Common myeloid progenitor, CD34-positive (primary cell): Measurements from ENCODE around the gene DIRAS1.

Experiments
- CTCF ChIA-PET: fragments of 350-600 bp; sonication (Branson Sonifier 250); formaldehyde crosslinking; loops from one replicate; lab custom pipeline; 2021; ENCODE audit warnings: antibody characterized with exemption; lab: Charles Lee
- POLR2A ChIA-PET: fragments of 350-600 bp; sonication (Branson Sonifier 250); formaldehyde crosslinking; loops from one replicate; lab custom pipeline; 2021; ENCODE audit warnings: antibody characterized with exemption; lab: Charles Lee
- DNase-seq, 3 donors: peaks; one replicate each; pipeline versions ENCODE4 v3.0.0 to v3.0.0-alpha.2; 2013
- H3K27ac ChIP-seq, 2 experiments: 1 replicate in 1 of 2; 2 replicates in 1 of 2; pipeline ENCODE4 v1.7.0; 2013; ENCODE audit warnings: inconsistent platforms in 2 of 2, low read length in 2 of 2, mild to moderate bottlenecking in 2 of 2, low read depth in 1 of 2, moderate library complexity in 1 of 2; ENCODE audit not compliant: severe bottlenecking in 2 of 2, insufficient read depth in 1 of 2, poor library complexity in 1 of 2
- H3K27me3 ChIP-seq, 5 experiments: replicated peaks in 2 of 5; 1 replicate in 3 of 5; 2 replicates in 2 of 5; pipeline versions ENCODE4 v1.6.1 to v1.7.0; 2013; ENCODE audit warnings: low read length in 4 of 5, mild to moderate bottlenecking in 2 of 5, moderate library complexity in 2 of 5, inconsistent platforms in 1 of 5; ENCODE audit not compliant: insufficient read depth in 5 of 5, control insufficient read depth in 4 of 5
- H3K36me3 ChIP-seq, 4 experiments: 1 replicate in 2 of 4; 2 replicates in 2 of 4; pipeline versions ENCODE4 v1.6.1 to v1.7.0; 2013; ENCODE audit warnings: low read length in 3 of 4, control low read depth in 1 of 4, mild to moderate bottlenecking in 1 of 4; ENCODE audit not compliant: control insufficient read depth in 4 of 4, insufficient read depth in 4 of 4
- H3K4me1 ChIP-seq, 4 experiments: 1 replicate in 3 of 4; 2 replicates in 1 of 4; pipeline versions ENCODE4 v1.6.1 to v1.7.1; 2013; ENCODE audit warnings: low read length in 3 of 4, mild to moderate bottlenecking in 3 of 4, control low read depth in 1 of 4, inconsistent platforms in 1 of 4, moderate library complexity in 1 of 4; ENCODE audit not compliant: control insufficient read depth in 4 of 4, insufficient read depth in 4 of 4; ENCODE audit errors: control extremely low read depth in 1 of 4
- H3K4me3 ChIP-seq, 7 experiments: 1 replicate in 4 of 7; 2 replicates in 3 of 7; pipeline versions ENCODE4 v1.5.1 to v1.7.0; 2013; ENCODE audit warnings: mild to moderate bottlenecking in 7 of 7, low read length in 6 of 7, moderate library complexity in 6 of 7, inconsistent platforms in 2 of 7, low read depth in 2 of 7, control low read depth in 1 of 7; ENCODE audit not compliant: insufficient read depth in 4 of 7, control insufficient read depth in 1 of 7; ENCODE audit errors: extremely low read depth in 1 of 7
- H3K9me3 ChIP-seq, 5 experiments: 1 replicate in 4 of 5; 2 replicates in 1 of 5; pipeline versions ENCODE4 v1.6.1 to v1.7.1; 2013; ENCODE audit warnings: low read length in 4 of 5, mild to moderate bottlenecking in 2 of 5, inconsistent platforms in 1 of 5, low read depth in 1 of 5, moderate library complexity in 1 of 5; ENCODE audit not compliant: control insufficient read depth in 4 of 5, insufficient read depth in 2 of 5; ENCODE audit errors: control extremely low read depth in 1 of 5
- WGBS: methylation state at CpG from one replicate; pipeline ENCODE4 v1.1.5; 2013; ENCODE audit not compliant: insufficient coverage; 5-methylcytosine and 5-hydroxymethylcytosine counted together

Gene DIRAS1

DNA sequence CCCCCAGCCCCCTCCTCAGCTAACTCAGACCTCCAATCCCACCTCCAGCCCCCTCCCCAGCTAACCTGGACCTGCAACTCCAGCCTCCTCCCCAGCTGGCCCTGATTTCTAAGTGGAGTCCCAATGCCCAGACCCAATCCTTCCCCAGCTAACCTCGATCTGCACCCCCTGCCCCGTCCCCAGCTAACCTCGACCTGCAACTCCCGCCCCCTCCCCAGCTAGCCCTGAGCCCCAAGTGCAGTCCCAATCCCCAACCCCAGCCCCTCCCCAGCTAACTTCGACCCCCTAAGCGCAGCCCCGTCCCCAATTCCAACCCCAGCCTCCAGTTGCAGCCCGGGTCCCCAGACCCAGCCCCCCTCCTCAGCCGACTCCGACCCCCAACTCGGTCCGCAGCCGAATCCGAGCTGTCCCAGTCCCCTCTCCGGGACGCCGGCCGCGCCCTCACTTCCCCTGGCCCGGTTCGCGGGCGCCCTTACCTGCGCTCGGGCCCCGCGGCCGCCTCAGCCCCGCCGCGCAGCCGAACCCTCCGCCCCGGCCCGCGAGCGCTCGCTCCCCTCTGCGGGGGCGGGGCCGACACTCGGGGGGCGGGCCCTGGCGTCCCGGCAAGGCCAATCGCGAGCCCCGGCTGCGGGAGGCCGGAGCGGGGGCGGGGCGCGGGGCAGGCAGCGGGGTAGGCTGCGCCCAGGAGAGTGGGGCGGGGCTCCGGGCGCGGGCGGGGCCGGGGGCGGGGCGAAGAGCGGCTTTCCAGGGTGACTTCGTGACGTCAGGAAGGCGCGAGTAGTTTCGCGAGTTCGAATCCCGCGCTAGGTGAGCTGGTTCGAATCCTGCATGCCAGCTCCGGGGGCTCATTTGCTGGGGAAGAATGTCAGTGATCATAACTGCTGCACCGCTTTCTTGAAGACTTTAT is 18.7 kb downstream of the DIRAS1 start, which contains the start of gene GNG7:
GNG7 (minus strand) TSS at position 525 of the 907 bp plus-strand sequence. CDS start 182,006 bp downstream, outside the sequence.
- Histone ChIP-seq H3K36me3 (no peaks in the 10 kb centered on the region), H3K4me1 (peaks cover 0 to 12% (median 11%) of the 10 kb centered on the region in 4 experiments), H3K4me3 (peak within 1 kb of the TSS; percentile 45 to 84 (median 72)), H3K27me3 (no peaks in the 10 kb centered on the region), H3K27ac (peak within 1 kb of the TSS in 1 of 2 experiments; percentile 61), H3K9me3 (no peaks in the 10 kb centered on the region)
- peak; percentile 89 to 94 (median 93) for DNase-seq
- WGBS, result 2% methylated on average over 48 of the region's 77 CpGs
- CTCF ChIA-PET, result interaction anchor here (1.2 to 1.5 kb wide), 4 partner anchors 15 to 49 kb away, joined by 3 to 4 read pairs (median 4); no protein-coding TSS in a partner anchor
- POLR2A ChIA-PET, result interaction anchor here (0.7 kb wide), 1 partner anchor 17 kb away, joined by 3 read pairs; no protein-coding TSS in a partner anchor

DNA sequence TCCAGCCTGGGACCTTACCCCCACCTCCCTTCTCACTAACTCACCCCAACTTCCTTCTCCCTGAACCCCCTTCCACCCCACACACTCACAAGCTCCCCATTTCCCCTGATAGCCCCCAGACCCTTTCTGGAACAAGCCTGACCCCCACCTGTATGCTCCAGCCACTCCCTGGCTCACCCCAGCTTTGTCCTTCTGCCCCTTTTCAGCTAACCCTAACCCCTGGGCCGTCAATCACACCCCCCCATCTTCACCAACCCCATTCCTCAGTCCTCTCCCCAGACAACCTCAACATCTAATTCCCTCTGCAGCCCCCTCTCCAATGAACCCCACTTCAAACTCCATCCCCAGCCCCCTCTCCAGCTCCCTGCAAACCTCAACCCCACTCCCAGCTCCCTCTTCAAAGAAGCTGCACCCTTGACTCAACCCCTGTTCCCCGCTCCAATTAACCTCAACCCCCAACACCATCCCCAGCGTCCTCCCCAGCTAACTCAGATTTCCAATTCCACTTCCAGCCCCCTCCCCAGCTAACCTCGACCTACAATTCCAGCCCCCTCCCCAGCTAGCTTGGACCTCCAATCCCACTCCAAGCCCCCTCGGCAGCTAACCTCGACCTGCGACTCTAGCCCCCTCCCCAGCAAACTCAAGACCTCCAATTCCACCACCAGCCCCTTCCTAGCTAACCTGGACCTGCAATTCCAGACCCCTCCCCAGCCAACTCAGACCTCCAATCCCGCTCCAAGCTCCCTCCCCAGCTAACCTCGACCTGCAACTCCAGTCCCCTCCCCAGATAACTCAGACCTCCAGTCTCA is 19.6 kb downstream of the DIRAS1 start:
- peak overlapping the region in 6 of 7 experiments; percentile 65 to 84 (median 72) for H3K4me3 ChIP-seq
- CTCF ChIA-PET, result interaction anchor here (1.3 to 1.5 kb wide), 3 partner anchors 17 to 48 kb away, joined by 3 to 4 read pairs (median 4); no protein-coding TSS in a partner anchor
- POLR2A ChIA-PET, result no interaction called here

GRCh38 chr19:2700660-2701360 is 20.4 kb downstream of the DIRAS1 start:
- CTCF ChIA-PET, result interaction anchor here (1.3 kb wide), 2 partner anchors 18 to 47 kb away, joined by 3 to 4 read pairs; no protein-coding TSS in a partner anchor
- Histone ChIP-seq H3K36me3 (no peaks in the 10 kb centered on the region), H3K4me3 (peak overlapping the region in 1 of 7 experiments; percentile 73), H3K27me3 (no peaks in the 10 kb centered on the region), H3K9me3 (no peaks in the 10 kb centered on the region), H3K27ac (no peak overlapping the region), H3K4me1 (peaks cover 0 to 16% (median 12%) of the 10 kb centered on the region in 4 experiments)
- DNase-seq, result no peak
- POLR2A ChIA-PET, result no interaction called here
- 94% methylated on average over 26 of the region's 26 CpGs for WGBS

More for the DNA sequence above, 19.6 kb downstream of the DIRAS1 start:
- H3K27ac ChIP-seq, result peak overlapping the region in 1 of 2 experiments; percentile 61
- no peak for DNase-seq
- H3K4me1 ChIP-seq, result peaks cover 0 to 12% (median 11%) of the 10 kb centered on the region in 4 experiments
- 10% methylated on average over 9 of the region's 9 CpGs for WGBS
- no peaks in the 10 kb centered on the region for H3K9me3 ChIP-seq
- H3K36me3 ChIP-seq, result no peaks in the 10 kb centered on the region
- H3K27me3 ChIP-seq, result no peaks in the 10 kb centered on the region

GRCh38 chr19:2699413-2700140 is 21.6 kb downstream of the DIRAS1 start:
- DNase-seq, result no peak
- Histone ChIP-seq H3K9me3 (no peaks in the 10 kb centered on the region), H3K27me3 (no peaks in the 10 kb centered on the region), H3K4me1 (peaks cover 4 to 29% (median 24%) of the 10 kb centered on the region in 4 experiments), H3K36me3 (no peaks in the 10 kb centered on the region), H3K4me3 (no peak overlapping the region), H3K27ac (no peak overlapping the region)
- POLR2A ChIA-PET, result no interaction called here
- CTCF ChIA-PET, result interaction anchor here (0.5 to 1.1 kb wide), 2 partner anchors 12 to 82 kb away, joined by 3 to 4 read pairs; no protein-coding TSS in a partner anchor
- 91% methylated on average over 13 of the region's 15 CpGs for WGBS

- WGBS, result 90% methylated on average over 5 of the region's 5 CpGs
- H3K9me3 ChIP-seq, result no peaks in the 10 kb centered on the region
- ChIA-PET CTCF (interaction anchor here (1.2 to 1.3 kb wide), 2 partner anchors 12 to 60 kb away, joined by 3 to 4 read pairs; no protein-coding TSS in a partner anchor), POLR2A (interaction anchor here (1.0 kb wide), 1 partner anchor 46 kb away, joined by 3 read pairs; the partner anchor contains the start of gene SLC39A3)
- peaks cover 0 to 2% (median 0%) of the 10 kb centered on the region in 4 experiments for H3K36me3 ChIP-seq
- no peak for DNase-seq
- peaks cover 4 to 29% (median 22%) of the 10 kb centered on the region in 4 experiments for H3K4me1 ChIP-seq
- peak overlapping the region in 1 of 2 experiments; percentile 63 for H3K27ac ChIP-seq
- no peak overlapping the region for H3K4me3 ChIP-seq
- H3K27me3 ChIP-seq, result no peaks in the 10 kb centered on the region
Observed at GRCh38 chr19:2694196-2694595, 27.0 kb downstream of the DIRAS1 start.
